GM12801 (cell line): ENCODE measurements around the gene SPNS2.

Experiments used
- TF ChIP-seq, protein P1 (sequence below): IDR thresholded peaks from one replicate; pipeline ENCODE4 v1.5.1; 2011; ENCODE audit warnings: control low read depth; ENCODE audit not compliant: insufficient read length; ENCODE audit errors: extremely low read depth

The SPNS2 gene

GRCh38 chr17:4572131-4572530 lies 73.5 kb downstream of the SPNS2 start:
- TF ChIP-seq, protein P1, sequence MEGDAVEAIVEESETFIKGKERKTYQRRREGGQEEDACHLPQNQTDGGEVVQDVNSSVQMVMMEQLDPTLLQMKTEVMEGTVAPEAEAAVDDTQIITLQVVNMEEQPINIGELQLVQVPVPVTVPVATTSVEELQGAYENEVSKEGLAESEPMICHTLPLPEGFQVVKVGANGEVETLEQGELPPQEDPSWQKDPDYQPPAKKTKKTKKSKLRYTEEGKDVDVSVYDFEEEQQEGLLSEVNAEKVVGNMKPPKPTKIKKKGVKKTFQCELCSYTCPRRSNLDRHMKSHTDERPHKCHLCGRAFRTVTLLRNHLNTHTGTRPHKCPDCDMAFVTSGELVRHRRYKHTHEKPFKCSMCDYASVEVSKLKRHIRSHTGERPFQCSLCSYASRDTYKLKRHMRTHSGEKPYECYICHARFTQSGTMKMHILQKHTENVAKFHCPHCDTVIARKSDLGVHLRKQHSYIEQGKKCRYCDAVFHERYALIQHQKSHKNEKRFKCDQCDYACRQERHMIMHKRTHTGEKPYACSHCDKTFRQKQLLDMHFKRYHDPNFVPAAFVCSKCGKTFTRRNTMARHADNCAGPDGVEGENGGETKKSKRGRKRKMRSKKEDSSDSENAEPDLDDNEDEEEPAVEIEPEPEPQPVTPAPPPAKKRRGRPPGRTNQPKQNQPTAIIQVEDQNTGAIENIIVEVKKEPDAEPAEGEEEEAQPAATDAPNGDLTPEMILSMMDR: no peak

DNA sequence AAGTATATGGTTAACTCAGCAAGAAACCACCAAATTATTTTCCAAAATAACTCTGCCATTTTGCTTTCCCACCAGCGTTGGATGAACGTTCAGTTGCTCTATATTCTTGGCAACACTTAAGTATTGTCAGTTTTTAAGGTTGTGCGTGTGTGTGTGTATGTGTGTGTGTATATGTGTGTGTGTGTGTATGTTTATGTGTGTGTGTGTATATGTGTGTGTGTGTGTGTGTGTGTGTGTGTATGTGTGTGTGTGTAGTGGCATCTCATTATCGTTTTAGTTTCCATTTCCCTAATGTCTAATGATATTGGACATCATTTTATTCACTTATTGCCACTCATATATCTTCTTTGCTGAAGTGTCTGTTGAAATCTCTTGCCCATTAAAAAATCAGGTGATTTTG lies 74.4 kb downstream of the SPNS2 start:
- TF ChIP-seq, protein P1: no peak

DNA sequence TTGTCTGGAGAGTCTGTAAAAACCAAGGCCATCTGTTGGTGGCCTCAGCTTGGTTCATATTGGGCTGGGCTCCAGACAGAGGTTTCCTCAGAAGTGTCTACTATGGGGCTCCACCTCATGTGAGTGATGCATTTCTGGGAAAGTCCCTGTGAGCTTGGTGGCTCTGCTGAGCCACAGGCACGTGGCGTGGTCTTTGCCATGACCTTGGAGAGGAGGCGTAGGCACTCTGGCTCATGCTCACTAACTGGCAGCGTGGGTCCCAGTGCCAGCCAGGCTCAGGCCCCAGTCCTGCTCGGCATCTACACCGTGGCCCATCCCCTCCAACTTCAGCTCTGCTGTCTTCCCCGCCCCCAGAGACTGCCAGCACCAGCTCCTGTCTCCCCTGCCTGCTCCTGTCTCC lies 75.0 kb downstream of the SPNS2 start:
- TF ChIP-seq, protein P1: no peak

DNA sequence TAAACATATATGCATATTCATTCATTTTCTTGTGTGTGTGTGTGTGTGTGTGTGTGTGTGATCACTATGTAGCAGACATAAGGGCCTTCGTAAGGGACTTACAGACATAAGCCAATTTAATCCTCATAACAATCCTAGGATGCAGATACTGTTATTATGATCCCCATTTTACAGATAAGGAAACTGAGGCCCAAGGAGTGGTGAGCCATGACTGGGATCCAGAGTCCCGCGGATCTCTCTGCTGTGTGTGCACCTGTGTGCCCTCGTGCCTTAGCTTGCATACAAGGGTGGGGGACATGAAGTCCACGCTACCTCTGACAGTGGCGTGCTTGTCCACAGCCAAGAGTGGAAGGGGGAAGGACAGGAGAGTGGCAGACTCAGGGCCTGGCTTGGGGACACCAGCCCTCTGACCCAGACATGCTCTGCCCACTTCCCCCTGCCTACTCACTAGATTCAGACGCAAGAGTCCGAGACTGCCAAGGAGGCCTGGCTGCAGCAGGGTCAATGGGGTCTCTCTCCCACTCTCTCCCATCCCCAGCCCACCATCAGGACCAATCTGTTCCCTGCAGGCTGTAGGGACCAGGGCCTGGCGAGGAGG lies 75.9 kb downstream of the SPNS2 start:
- TF ChIP-seq, protein P1: no peak

DNA sequence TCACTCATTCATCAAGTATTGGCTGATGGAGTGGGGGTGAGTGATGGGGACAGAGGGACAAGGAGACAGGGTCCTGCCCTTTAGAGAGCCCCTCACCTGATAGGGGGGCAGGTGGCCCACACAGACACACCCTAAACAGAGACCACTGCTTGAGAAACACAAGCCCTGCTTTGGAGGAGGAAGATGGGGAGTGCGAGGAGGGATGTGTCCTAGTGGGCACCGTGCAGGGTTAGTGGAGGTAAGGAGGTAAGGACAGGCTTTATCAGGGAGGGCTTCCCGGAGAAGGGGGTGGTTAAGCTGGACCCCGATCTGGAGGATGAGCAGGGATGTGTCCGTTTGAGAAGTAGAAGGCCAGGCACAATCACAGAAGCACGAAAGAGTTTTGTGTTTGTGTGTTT lies 77.5 kb downstream of the SPNS2 start:
- TF ChIP-seq, protein P1: no peak

DNA sequence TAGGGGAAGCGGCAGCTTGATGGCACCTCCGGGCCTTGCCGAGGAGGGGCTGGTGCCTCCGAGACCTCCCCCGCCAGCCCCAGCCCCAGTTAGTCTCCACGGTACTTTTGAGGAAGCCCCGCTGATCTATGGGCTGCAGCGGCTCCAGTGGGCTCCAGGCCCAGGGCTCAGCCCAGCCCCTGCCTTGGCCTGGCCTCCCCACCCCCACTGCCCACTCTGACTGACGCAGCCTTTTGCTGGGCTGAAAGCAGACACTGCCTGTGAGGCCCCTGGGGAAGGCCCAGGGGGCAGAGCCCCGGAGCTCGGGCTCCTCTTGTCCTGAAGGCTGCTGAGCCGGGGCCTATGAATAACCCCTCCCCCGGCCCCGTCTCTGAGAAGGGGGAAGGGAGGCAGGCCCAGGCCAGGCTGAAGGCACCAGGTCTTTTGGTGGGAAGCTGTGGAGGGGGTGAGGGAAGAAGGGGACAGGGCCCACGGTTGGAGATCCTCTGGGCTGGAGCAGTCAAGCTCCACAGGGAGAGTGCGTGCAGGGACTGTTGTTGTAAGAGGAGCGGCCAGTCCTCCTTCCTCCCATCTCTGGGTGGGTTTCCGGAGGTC lies 78.1 kb downstream of the SPNS2 start:
- TF ChIP-seq, protein P1: no peak

GRCh38 chr17:4577386-4577993 lies 78.8 kb downstream of the SPNS2 start:
- TF ChIP-seq, protein P1: no peak
